SK-MEL-5 (cell line): ENCODE data around the gene POLA1. TPM values are rescaled to one million over a fixed set of nuclear protein-coding genes. Genes with fewer than 3 reads are reported as not detected.

Experiments
- DNase-seq: peaks from one replicate; pipeline ENCODE4 v3.0.0-alpha.2; 2016; ENCODE audit warnings: low read depth, low spot score
- in situ Hi-C: cut with HindIII; loops from 2 replicates; pipeline ENCODE4 v1.10.0; 2016; ENCODE audit warnings: low sequenced_read_pairs, high pct_unique_total_duplicates, low pct_unique_long_range_greater_than_20kb
- total RNA-seq: library from RNA; depleted of rRNA; stranded (reverse); fragments of >200 nt; shearing (Covaris generic); gene quantifications from 2 replicates; pipeline ENCODE4 v1.2.3, GENCODE V29; 2014

The POLA1 gene
- total RNA-seq, 1 experiment from 2014 or later, result 18.0 TPM

DNA sequence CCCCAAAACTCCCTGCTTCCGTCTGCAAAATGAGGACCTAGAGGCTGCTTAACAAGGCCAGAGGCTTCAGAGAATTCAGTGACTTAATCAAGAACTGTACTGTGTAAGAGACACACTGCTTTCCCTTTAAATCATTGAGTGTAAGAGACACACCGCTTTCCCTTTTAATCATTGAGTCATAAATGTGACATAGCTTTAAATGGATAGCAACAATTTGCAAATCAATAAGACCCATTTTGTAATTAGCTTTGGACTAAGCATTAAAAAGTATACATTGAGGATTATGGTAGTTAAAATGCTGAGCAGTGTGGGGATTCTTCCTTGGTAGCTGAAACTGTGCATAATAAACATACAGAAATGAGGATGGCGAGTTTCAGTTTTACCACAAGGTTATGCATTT lies 290.2 kb downstream of the POLA1 start:
- in situ Hi-C loops, result no loop called here
- no peak for DNase-seq

GRCh38 chrX:24985120-24985519 lies 291.4 kb downstream of the POLA1 start:
- in situ Hi-C loops, result no loop called here
- no peak for DNase-seq

GRCh38 chrX:24987731-24988130 lies 294.0 kb downstream of the POLA1 start:
- in situ Hi-C loops, result no loop called here

DNA sequence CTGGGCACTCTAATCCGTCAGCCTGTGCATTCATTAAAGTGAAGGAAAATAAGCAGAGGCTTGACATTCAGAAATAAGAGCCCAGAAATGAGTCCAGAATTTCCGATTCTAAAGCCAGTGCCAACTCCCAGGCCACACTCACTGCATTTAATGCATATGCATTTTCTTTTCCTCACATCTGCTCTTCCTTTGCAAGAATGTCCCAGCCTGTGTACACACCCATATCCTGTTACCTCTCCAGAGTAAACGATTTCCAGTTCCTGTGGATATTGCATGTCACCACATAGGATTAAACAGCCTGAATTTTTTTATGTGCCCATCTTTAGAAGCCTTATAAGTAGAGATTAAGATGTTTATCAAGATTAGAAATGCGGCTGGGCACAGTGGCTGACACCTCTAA lies 294.6 kb downstream of the POLA1 start:
- DNase-seq, result no peak
- in situ Hi-C loops, result no loop called here

More at GRCh38 chrX:24987731-24988130, 294.0 kb downstream of the POLA1 start:
- DNase-seq, result no peak

DNA sequence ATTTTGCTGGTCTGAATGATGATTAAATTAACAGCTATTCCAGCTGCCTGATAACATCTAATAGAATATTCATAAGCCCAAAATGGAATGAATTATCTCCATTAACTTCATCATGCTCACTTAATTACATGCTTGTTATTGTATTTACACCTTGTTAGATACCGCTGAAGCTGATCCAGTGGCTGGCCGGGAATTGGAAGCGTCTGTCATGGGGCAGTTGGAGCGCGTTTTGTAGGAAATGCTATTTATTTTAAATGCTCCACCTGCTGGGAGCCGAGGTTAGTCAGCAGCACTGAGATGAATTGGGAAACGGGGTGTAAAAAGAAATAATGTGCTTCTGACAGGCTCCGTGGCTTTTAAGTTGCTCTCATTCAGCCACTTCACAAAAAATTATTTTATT lies 296.8 kb downstream of the POLA1 start:
- DNase-seq, result no peak
- in situ Hi-C loops, result no loop called here

DNA sequence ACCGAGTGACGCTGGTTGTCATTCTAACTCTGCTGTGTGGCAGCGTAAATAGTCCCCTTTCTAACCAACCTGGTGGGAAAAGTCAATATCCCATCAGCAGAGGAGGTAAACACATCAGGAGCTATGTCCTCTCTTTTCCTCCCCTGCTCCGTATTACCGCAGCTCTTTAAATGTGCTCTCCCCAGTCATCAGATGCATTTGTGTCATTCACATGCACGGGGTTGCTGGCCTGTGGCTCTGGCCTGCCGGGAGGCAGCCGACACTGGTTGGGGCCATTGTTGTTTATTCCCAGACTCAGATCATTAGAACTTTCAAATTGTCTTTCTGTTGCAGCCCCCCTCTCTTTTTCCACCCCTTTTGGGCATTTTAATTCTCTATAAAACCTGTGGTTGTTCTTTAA lies 300.2 kb downstream of the POLA1 start:
- no peak for DNase-seq
- in situ Hi-C loops, result no loop called here

- no peak for DNase-seq
- in situ Hi-C loops, result no loop called here
These were observed 302.5 kb downstream of the POLA1 start for GRCh38 chrX:24996096-24996709.

GRCh38 chrX:24999511-24999910 lies 305.8 kb downstream of the POLA1 start:
- in situ Hi-C loops, result no loop called here

DNA sequence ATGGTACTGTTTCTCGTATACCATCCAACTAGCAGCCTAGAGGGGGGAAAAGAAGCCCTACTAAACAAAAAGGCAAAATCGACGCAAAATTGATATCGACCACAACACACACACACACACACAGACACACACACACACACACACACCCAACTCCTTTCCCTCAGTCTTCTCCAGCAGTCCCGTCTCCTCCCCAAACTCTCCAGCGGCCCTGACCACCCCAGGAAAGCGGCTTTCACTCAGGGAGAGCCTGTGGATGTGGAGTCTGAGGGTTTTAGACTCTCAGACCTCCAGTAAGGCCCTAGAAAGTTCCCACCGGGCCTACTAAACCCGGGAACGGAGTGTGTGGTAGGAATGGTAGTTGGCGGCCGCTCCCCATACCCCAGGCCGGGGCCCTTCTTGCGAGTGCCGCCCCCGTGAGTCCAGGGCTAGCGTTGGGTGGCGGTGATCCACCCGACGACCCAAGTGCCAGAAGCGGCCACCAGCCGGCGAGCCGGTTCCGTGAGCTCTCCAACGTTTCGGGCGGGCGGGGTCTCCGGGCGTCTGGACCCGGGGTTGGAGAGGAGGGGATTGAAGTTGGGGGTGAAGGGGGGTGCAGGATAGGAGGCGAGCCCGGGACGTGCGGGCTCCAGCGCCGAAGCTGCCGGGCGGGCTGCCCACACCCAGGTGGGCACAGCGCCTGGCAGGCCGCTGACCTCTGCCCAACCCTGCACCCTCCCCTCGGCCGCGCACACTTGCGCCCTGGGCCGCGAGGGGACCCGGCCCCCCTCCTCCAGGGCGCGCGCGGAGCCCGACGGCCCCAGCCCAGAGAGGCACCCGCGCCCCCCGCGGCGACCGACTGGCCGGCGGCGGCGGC lies 308.3 kb downstream of the POLA1 start:
- in situ Hi-C loops, result no loop called here
- no peak for DNase-seq

More at GRCh38 chrX:24999511-24999910, 305.8 kb downstream of the POLA1 start:
- DNase-seq, result no peak

DNA sequence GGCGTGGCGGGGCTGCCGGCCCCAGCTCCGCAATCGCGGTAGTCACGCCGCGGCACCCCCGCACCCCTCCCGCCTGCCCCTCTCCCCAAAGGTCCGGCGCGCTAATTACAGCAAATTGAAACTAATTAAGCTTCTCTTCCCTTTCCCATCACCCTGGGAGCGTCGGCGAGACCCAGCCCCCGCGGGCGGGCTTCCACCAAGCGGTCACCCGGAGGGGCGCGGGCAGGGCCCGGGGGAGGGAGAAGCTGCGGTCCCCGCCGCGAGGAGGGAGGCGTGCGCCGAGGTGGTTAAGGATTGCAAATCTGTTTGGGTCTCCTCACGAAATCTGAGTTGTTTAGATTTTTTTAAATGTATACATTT lies 308.9 kb downstream of the POLA1 start:
- no peak for DNase-seq
- in situ Hi-C loops, result no loop called here

DNA sequence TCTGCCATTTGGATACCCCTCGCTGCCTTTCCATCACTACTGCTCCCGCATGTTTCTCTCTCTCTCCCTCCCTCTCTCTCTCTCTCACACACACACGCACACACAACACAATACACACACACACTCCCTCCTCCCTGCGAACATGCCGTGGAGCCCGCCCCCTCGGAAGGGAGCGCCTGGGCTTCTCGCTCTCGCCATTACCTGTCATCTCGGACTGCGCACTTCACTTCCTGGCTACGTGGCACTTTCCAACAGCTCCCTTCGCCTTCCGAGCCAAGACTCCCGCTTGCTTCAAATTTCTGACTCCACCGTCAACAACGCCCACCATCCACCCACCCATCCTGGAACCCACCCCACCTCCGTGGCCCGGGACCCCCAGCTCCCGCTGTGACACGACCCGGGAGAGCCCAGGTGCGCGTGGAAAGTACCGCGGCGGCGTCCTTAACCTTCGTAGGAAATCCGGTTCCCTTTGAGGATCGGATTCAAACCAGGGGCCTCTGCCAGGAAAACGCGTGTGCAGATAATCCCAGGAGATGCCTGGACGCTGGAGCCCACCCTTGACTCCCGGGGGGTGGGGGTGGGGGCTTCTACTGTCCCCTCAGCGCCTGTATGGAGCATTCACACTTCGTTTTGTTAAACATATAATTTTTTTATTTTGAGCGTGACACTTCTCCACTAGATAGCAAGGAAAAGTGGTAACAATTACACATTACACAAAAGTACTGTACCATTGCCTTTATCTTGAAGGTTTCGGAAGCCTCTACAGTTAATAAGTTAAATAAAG lies 309.5 kb downstream of the POLA1 start:
- in situ Hi-C loops, result no loop called here
- no peak for DNase-seq

DNA sequence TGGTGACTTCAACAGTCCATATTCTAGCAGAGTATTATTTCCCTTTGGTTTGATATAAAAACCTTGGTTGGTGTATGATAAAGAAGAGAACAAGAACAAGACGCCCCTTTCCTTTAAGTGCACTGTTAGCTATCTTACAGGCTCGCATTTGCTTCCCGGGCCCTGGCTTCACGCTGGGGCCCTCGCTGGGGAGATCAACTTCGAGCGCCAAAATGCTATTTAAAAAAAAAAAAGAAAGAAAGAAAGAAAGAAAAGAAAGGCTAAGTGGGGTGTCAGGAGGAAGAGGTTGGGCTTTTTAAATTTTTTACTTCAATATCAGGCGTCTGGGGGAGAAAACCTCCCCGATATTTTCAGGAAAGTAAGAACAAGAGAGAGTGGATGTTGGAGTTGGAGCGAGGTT lies 310.3 kb downstream of the POLA1 start:
- in situ Hi-C loops, result no loop called here
- DNase-seq, result no peak

- in situ Hi-C loops, result no loop called here
- no peak for DNase-seq
These were observed 310.8 kb downstream of the POLA1 start for GRCh38 chrX:25004485-25005032.

DNA sequence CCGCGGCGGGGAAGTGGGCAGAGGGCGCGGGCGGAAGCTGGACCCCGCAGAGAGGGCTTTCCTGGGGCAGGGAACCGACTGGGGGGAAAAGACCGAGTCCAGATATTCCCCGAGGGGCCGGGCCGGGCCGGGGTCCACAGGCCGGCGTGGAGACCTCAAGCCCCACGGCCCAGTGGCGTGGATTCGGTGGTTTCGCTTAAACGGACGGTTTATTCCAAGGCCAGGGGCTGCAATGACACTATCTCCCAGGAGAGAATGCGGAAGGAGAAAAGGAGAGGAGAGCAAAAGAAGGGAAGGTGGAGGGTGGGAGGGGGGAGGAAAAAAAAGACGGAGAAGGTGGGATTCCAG lies 311.3 kb downstream of the POLA1 start:
- no peak for DNase-seq
- in situ Hi-C loops, result no loop called here

- in situ Hi-C loops, result no loop called here
These were observed 311.9 kb downstream of the POLA1 start for GRCh38 chrX:25005382-25006185.

DNA sequence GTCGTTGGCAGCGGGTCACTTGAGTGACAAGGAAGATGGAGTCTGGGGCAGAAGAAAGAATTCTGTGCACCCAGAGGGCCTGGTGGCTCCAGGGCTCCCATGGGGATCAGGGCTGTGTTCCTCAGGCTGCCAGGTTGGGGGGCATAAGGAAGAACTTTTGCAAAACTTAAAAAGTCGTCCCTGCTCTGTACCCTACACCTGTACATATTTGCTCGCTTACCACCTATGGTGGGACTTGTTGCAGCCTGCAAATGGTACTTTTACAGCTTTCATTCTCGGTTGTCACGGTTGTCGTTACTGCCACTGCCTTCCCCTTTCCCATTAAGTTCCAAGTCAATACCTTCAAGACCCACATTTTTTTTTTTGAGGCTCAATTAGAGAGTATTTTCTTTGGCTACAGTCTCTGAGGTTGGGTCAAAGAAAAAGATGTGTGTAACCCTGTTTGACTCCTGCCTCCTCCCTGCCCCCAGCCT lies 312.9 kb downstream of the POLA1 start:
- in situ Hi-C loops, result no loop called here
- no peak for DNase-seq

More at GRCh38 chrX:25005382-25006185, 311.9 kb downstream of the POLA1 start:
- no peak for DNase-seq
